ENCODE data around the gene CDH11.

Gene CDH11

DNA sequence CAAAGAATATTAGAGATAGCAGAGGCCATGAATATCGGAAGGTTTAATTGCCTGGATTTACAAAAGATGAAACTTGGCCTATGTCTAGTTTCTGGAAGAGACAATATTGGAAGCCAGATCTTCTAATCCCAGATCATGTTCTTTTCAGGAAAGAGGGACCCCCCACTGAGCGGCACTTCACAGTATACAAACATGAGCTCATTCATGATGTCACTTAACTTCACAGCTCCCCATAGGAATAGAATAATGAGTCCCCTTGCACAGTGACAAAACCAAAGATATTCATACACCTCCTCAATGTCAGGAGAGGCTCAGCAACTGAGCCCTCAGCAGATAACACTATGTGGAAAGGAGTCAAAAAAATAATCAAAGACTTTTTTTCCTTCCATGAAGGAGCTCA, 147.5 kb downstream of the CDH11 start:
- DNase-seq, result no peak
- peaks cover 37% of the 10 kb centered on the region for H3K36me3 ChIP-seq (replicated peaks)
- no peaks in the 10 kb centered on the region for H3K27me3 ChIP-seq (replicated peaks)
- no peak overlapping the region for H3K27ac ChIP-seq
- no peak overlapping the region for H3K4me3 ChIP-seq (ENCODE audit: low read depth, low read length)
- in situ Hi-C loops (cut with HindIII; ENCODE audit: low pct_ligation_motif_present, low sequenced_read_pairs), result no loop called here
- TF ChIP-seq, protein P1, sequence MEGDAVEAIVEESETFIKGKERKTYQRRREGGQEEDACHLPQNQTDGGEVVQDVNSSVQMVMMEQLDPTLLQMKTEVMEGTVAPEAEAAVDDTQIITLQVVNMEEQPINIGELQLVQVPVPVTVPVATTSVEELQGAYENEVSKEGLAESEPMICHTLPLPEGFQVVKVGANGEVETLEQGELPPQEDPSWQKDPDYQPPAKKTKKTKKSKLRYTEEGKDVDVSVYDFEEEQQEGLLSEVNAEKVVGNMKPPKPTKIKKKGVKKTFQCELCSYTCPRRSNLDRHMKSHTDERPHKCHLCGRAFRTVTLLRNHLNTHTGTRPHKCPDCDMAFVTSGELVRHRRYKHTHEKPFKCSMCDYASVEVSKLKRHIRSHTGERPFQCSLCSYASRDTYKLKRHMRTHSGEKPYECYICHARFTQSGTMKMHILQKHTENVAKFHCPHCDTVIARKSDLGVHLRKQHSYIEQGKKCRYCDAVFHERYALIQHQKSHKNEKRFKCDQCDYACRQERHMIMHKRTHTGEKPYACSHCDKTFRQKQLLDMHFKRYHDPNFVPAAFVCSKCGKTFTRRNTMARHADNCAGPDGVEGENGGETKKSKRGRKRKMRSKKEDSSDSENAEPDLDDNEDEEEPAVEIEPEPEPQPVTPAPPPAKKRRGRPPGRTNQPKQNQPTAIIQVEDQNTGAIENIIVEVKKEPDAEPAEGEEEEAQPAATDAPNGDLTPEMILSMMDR (IDR thresholded peaks at IDR 0.05; ENCODE audit: low read depth, low read length, missing control alignments), result no peak

DNA sequence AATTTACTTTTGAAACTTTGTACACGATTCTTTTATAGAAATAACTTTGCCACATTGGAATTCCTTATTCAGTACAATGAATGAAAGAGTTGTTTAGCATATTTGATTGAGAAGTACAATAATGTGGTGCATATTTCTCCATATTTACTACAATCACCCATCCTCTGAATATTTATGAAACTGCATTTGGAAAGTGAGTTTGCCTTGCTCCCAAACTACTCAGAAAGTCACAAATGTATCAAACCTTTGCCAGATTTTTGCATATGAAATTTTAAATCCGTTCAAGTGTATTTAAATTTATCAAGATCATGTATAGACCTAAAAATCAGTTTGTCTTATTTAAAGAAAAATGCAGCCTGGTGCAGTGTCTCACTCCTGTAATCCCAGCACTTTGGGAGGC, 148.7 kb downstream of the CDH11 start:
- TF ChIP-seq, protein P1 (IDR thresholded peaks at IDR 0.05; ENCODE audit: low read depth, low read length, missing control alignments), result no peak
- in situ Hi-C loops (cut with HindIII; ENCODE audit: low pct_ligation_motif_present, low sequenced_read_pairs), result no loop called here
- no peak for DNase-seq
- Histone ChIP-seq H3K27ac (no peak overlapping the region), H3K36me3 (replicated peaks) (peaks cover 36% of the 10 kb centered on the region), H3K27me3 (replicated peaks) (no peaks in the 10 kb centered on the region), H3K4me3 (ENCODE audit: low read depth, low read length) (no peak overlapping the region)

DNA sequence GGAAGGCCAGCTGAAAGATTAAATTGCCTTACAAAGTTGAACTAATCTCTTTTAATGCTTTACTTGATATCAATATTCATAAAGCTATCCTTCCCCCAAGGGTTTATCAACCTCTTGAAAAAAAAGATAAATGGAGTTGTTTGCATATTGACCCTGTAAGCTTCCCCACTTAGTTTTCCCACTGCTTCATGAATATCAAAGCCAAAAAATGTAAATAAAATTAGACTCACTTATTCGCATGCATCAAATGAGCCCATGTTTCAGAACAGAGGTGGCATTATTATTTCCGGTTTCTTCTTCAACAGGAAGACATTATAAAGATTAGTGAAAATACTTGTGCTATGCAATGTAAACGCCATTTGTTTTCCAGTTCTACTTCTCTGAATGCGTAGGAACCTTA, 150.7 kb downstream of the CDH11 start:
- in situ Hi-C loops (cut with HindIII; ENCODE audit: low pct_ligation_motif_present, low sequenced_read_pairs), result no loop called here
- peaks cover 41% of the 10 kb centered on the region for H3K36me3 ChIP-seq (replicated peaks)
- no peaks in the 10 kb centered on the region for H3K27me3 ChIP-seq (replicated peaks)
- no peak for DNase-seq
- H3K4me3 ChIP-seq (ENCODE audit: low read depth, low read length), result no peak overlapping the region
- no peak overlapping the region for H3K27ac ChIP-seq
- TF ChIP-seq, protein P1 (IDR thresholded peaks at IDR 0.05; ENCODE audit: low read depth, low read length, missing control alignments), result no peak

DNA sequence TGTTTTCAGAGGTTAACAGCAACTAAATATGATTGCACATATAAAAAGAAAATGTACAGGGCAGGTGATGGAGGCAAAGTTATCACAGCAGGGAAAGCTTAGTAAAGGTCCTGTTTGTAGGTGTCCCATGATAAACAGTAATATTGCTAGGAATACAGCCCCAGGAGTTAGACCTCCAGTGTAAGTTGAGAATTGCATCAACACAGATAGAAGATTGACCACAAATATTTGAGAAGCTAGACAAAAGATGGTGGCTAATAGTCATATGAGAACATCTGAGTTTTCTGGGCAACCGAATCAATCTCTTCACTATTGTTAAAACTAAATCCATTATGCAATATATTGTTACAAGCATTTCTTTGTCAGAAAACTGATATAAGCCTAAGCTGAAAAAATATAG, 152.6 kb downstream of the CDH11 start:
- Histone ChIP-seq H3K27ac (peak overlapping the region; percentile 58), H3K27me3 (replicated peaks) (no peaks in the 10 kb centered on the region), H3K36me3 (replicated peaks) (peaks cover 44% of the 10 kb centered on the region), H3K4me3 (ENCODE audit: low read depth, low read length) (no peak overlapping the region)
- TF ChIP-seq, protein P1 (IDR thresholded peaks at IDR 0.05; ENCODE audit: low read depth, low read length, missing control alignments), result no peak
- in situ Hi-C loops (cut with HindIII; ENCODE audit: low pct_ligation_motif_present, low sequenced_read_pairs), result no loop called here
- DNase-seq, result peak; percentile 64

DNA sequence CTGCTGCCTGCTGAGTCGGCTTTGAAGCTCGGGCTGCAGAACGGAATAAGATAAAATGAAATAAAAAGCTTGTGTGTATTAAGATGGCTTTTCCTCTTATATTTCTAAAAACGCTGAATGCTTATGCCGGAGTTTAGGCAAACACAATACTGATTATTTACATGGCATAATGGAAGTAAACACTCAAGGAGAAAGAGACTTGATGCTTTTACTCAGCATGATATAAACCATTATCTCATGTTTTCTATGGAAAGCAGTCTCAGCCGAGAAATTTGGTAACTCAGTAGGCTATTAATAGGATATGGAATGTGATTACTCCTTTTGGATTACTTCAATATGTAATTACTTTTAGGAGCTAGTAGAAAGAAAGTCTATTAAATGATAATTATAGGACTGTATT, 153.3 kb downstream of the CDH11 start:
- peak overlapping the region; percentile 58 for H3K27ac ChIP-seq
- DNase-seq, result no peak
- H3K27me3 ChIP-seq (replicated peaks), result no peaks in the 10 kb centered on the region
- H3K4me3 ChIP-seq (ENCODE audit: low read depth, low read length), result no peak overlapping the region
- TF ChIP-seq, protein P1 (IDR thresholded peaks at IDR 0.05; ENCODE audit: low read depth, low read length, missing control alignments), result no peak
- peaks cover 44% of the 10 kb centered on the region for H3K36me3 ChIP-seq (replicated peaks)
- in situ Hi-C loops (cut with HindIII; ENCODE audit: low pct_ligation_motif_present, low sequenced_read_pairs), result no loop called here

DNA sequence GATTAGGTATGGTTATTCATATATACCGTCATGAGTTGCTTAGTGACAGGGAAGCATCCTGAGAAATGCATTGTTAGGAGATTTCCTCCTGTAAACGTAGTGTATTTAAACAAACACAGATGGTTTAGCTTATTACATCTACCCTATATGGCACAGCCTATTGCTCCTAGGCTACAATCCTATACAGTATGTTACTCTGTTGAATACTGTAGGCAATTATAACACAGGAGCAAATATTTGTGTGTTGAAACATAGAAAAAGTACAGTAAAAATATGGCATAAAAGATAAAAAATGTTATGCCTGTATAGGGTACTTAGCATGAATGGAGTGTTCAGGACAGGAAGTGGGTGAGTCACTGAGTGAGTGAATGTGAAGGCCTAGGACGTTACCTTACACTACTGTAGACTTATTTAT, 157.7 kb downstream of the CDH11 start:
- Histone ChIP-seq H3K36me3 (replicated peaks) (peaks cover 14% of the 10 kb centered on the region), H3K4me3 (ENCODE audit: low read depth, low read length) (no peak overlapping the region), H3K27ac (peak overlapping the region; percentile 60), H3K27me3 (replicated peaks) (no peaks in the 10 kb centered on the region)
- DNase-seq, result peak; percentile 77
- TF ChIP-seq, protein P1 (IDR thresholded peaks at IDR 0.05; ENCODE audit: low read depth, low read length, missing control alignments), result no peak
- in situ Hi-C loops (cut with HindIII; ENCODE audit: low pct_ligation_motif_present, low sequenced_read_pairs), result no loop called here
